ENCODE results near the gene ZNF385B.

ZNF385B gene

DNA sequence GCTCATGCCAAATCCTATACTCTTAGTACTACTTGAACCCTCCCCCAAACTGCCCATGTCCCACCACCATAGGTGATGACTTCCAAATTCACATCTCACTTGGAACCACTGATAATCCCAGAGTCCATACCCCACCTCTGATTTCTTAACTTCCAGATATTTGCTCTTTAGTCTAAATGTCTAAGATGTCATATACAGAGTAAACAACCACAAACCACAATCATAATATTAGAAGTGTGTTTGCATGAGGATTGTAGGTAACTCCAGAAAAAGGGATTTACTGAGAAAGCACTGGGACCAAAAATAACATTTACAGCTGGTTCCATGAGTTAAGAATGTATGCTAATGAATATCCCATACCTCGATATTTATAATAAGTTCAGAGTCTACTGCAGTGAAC is 146.2 kb downstream of the ZNF385B start:
- TF ChIP-seq, protein P1, sequence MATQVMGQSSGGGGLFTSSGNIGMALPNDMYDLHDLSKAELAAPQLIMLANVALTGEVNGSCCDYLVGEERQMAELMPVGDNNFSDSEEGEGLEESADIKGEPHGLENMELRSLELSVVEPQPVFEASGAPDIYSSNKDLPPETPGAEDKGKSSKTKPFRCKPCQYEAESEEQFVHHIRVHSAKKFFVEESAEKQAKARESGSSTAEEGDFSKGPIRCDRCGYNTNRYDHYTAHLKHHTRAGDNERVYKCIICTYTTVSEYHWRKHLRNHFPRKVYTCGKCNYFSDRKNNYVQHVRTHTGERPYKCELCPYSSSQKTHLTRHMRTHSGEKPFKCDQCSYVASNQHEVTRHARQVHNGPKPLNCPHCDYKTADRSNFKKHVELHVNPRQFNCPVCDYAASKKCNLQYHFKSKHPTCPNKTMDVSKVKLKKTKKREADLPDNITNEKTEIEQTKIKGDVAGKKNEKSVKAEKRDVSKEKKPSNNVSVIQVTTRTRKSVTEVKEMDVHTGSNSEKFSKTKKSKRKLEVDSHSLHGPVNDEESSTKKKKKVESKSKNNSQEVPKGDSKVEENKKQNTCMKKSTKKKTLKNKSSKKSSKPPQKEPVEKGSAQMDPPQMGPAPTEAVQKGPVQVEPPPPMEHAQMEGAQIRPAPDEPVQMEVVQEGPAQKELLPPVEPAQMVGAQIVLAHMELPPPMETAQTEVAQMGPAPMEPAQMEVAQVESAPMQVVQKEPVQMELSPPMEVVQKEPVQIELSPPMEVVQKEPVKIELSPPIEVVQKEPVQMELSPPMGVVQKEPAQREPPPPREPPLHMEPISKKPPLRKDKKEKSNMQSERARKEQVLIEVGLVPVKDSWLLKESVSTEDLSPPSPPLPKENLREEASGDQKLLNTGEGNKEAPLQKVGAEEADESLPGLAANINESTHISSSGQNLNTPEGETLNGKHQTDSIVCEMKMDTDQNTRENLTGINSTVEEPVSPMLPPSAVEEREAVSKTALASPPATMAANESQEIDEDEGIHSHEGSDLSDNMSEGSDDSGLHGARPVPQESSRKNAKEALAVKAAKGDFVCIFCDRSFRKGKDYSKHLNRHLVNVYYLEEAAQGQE (IDR thresholded peaks at IDR 0.05; ENCODE audit: insufficient read depth in 1 of 2, low read depth in 2 of 2, low read length in 2 of 2): no peak

DNA sequence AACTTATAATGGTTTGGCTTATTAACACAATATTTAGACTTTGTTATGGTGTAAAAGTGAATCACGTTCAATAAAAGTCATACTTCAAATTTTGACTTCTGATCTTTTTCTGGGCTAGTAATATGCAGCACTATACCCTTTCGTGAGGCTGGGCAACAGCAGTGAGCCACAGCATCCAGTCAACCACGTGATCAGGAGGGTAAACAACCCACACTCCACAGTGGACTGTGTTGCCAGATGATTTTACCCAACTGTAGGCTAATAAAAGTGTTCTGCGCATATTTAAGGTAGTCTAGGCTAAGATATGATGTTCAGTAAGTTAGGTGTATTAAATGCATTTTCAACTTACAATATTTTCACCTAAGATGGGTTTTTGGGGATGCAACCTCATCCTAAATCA is 148.6 kb downstream of the ZNF385B start:
- TF ChIP-seq, protein P1 (IDR thresholded peaks at IDR 0.05; ENCODE audit: insufficient read depth in 1 of 2, low read depth in 2 of 2, low read length in 2 of 2): no peak
- TF ChIP-seq SIN3A (IDR thresholded peaks at IDR 0.05; ENCODE audit: borderline replicate concordance, insufficient read depth, low read length): no peak
- TF ChIP-seq FOXP2 (optimal IDR thresholded peaks at IDR 0.05; ENCODE audit: borderline replicate concordance, extremely low read depth, extremely low read length, insufficient read depth): no peak
- no peak for TF ChIP-seq TAF1 (IDR thresholded peaks at IDR 0.05; ENCODE audit: borderline replicate concordance, insufficient read depth, low read length)
- TF ChIP-seq POLR2AphosphoS5 (IDR thresholded peaks at IDR 0.05; ENCODE audit: low read depth, low read length): no peak

DNA sequence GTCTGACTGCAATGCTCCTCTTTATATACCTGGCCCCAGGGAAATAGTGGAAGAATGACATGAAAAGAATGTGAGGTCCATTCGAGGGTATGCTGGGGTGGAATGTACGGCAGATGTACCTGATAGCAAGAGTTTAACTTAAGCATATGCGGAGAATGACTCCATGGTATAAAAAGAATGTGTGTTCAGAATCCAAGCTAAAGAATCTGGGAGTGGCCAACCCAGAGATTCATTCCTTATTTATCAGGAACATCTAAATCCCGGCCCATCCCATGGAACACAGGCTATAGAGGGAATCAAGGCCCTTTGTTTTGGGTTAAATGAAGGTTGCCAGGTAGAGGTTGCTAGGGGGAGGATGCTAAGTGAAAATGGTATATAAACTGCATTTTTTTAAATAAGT is 150.0 kb downstream of the ZNF385B start:
- TF ChIP-seq TAF1 (IDR thresholded peaks at IDR 0.05; ENCODE audit: borderline replicate concordance, insufficient read depth, low read length) (no peak), SIN3A (IDR thresholded peaks at IDR 0.05; ENCODE audit: borderline replicate concordance, insufficient read depth, low read length) (no peak), POLR2AphosphoS5 (IDR thresholded peaks at IDR 0.05; ENCODE audit: low read depth, low read length) (no peak), FOXP2 (optimal IDR thresholded peaks at IDR 0.05; ENCODE audit: borderline replicate concordance, extremely low read depth, extremely low read length, insufficient read depth) (no peak)
- TF ChIP-seq, protein P1 (IDR thresholded peaks at IDR 0.05; ENCODE audit: insufficient read depth in 1 of 2, low read depth in 2 of 2, low read length in 2 of 2): no peak

DNA sequence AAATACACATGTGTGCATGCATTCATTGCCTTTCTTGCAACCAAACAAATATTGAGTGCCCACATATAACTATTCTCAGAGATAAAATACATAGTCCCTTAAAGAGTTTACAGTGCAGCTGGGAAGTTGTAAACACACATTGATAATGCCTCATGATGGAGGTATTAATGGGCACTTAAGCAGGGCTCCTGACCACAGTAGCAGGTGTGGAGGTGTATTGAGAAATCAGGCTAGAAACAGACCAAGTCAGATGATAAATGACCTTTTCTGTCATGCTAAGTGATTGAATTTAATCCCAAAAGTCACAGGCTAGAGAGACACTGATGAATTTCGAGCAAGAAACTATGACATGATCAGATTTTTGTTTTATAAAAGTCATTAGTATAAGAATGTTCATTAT is 157.7 kb downstream of the ZNF385B start:
- TF ChIP-seq FOXP2 (optimal IDR thresholded peaks at IDR 0.05; ENCODE audit: borderline replicate concordance, extremely low read depth, extremely low read length, insufficient read depth): no peak
- TF ChIP-seq TAF1 (IDR thresholded peaks at IDR 0.05; ENCODE audit: borderline replicate concordance, insufficient read depth, low read length): no peak
- TF ChIP-seq POLR2AphosphoS5 (IDR thresholded peaks at IDR 0.05; ENCODE audit: low read depth, low read length): no peak
- TF ChIP-seq, protein P1 (IDR thresholded peaks at IDR 0.05; ENCODE audit: insufficient read depth in 1 of 2, low read depth in 2 of 2, low read length in 2 of 2): no peak
- TF ChIP-seq SIN3A (IDR thresholded peaks at IDR 0.05; ENCODE audit: borderline replicate concordance, insufficient read depth, low read length): no peak

DNA sequence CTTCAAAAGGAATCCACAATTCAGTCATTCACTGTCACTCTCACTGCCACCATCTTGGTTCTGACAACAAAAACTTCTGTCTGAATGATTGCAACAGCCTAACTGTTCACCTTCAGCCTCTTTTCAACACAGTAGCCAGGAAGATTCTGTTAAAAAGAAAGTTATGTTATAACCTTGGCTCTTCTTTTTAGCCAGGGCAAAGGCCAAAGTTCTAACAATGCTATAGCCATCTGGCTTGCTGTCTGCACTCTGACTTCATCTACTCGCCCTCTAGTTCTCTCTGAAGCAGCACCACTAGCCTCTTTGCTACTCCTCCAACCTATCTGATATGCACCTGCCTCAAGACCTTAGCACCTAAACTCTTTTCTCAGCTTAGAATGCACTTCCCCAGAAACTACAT is 158.5 kb downstream of the ZNF385B start:
- TF ChIP-seq POLR2AphosphoS5 (IDR thresholded peaks at IDR 0.05; ENCODE audit: low read depth, low read length) (no peak), TAF1 (IDR thresholded peaks at IDR 0.05; ENCODE audit: borderline replicate concordance, insufficient read depth, low read length) (no peak), SIN3A (IDR thresholded peaks at IDR 0.05; ENCODE audit: borderline replicate concordance, insufficient read depth, low read length) (no peak), FOXP2 (optimal IDR thresholded peaks at IDR 0.05; ENCODE audit: borderline replicate concordance, extremely low read depth, extremely low read length, insufficient read depth) (no peak)
- TF ChIP-seq, protein P1 (IDR thresholded peaks at IDR 0.05; ENCODE audit: insufficient read depth in 1 of 2, low read depth in 2 of 2, low read length in 2 of 2): no peak
